OCI-LY3 (cell line): ENCODE data around the gene RIOK2.

Experiments
- CTCF ChIP-seq: fragments of 200-600, 300-600 bp; sonication (generic); IDR thresholded peaks from 2 replicates; pipeline ENCODE4 v1.5.1; 2014; ENCODE audit warnings: antibody characterized with exemption, low read length, low read depth
- EZH2phosphoT487 ChIP-seq: fragments of 200-600 bp; shearing (Covaris generic); IDR thresholded peaks from 2 replicates; pipeline ENCODE4 v1.6.1; 2018; ENCODE audit warnings: antibody characterized with exemption, mixed run types, low read depth

- TF ChIP-seq CTCF (no peak), EZH2phosphoT487 (no peak)
Measured at GRCh38 chr5:97223596-97223995, 40.5 kb upstream of the RIOK2 start.
